ENCODE measurements around the gene PLXNC1.
"Not testable (repeated sequence)": the region's sequence is repeated elsewhere in the genome, so short reads cannot be mapped to it uniquely, and the experiment has no call there.

PLXNC1 gene

GRCh38 chr12:94297096-94297699 is 148.8 kb downstream of the PLXNC1 start:
- DNase-seq (ENCODE audit: low read depth in 2 of 2): no peak

- no peak for DNase-seq (ENCODE audit: low read depth in 2 of 2)
Measured at GRCh38 chr12:94297876-94298505, 149.6 kb downstream of the PLXNC1 start.

- DNase-seq (ENCODE audit: low read depth in 2 of 2): no peak
Measured at GRCh38 chr12:94299846-94300245, 151.5 kb downstream of the PLXNC1 start.

- no peak for DNase-seq (ENCODE audit: low read depth in 2 of 2)
Measured at GRCh38 chr12:94304012-94304411, 155.6 kb downstream of the PLXNC1 start.

DNA sequence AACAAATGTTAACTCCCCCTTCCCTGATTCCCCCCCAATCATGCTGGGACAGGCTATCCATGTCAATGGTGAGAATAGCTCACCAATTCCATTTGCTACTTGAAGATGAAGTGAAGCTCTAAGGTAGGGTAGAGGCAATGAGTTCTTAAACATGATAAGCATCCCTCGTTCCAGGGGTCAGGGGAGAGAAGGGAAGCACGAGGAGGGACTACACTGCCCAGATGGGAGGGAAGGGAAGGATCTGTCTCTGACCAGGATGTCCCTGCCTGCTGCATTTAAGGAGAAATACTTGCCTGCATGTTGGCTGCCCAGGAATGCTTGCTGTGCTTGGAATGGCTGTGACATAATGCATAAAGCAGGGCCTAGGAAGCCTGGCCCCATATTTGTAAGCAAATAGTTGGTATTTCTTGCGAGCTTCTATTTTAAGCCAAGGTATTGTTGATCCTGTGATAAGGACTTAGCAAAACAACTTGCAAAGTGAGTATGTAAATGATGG is 156.2 kb downstream of the PLXNC1 start:
- no peak for DNase-seq (ENCODE audit: low read depth in 2 of 2)

GRCh38 chr12:94305130-94305957 is 157.0 kb downstream of the PLXNC1 start:
- DNase-seq (ENCODE audit: low read depth in 2 of 2): peak in 1 of 2 donors; percentile 12

DNA sequence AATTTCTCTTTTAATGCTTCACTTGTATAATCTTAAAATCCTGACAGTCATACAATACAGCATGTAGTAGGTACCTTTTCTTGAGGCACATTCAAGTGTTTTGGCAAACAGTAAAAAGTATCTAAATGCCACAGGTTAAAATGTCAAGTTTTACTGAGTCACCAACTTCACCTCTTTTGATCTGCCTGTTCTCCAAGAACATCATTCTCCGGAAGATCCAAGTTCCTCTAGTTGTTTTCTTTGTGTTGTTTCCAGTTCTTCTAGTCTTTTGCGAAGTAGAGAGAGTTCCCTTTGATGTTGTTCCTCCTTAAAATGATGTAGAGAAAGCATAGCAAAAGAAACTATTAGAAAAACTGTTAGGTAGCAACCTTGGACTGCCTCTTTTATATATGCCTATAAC is 160.2 kb downstream of the PLXNC1 start:
- no peak for DNase-seq (ENCODE audit: low read depth in 2 of 2)

GRCh38 chr12:94309373-94309772 is 161.0 kb downstream of the PLXNC1 start:
- no peak for DNase-seq (ENCODE audit: low read depth in 2 of 2)

GRCh38 chr12:94312378-94312777 is 164.0 kb downstream of the PLXNC1 start:
- DNase-seq (ENCODE audit: low read depth in 2 of 2): no peak

DNA sequence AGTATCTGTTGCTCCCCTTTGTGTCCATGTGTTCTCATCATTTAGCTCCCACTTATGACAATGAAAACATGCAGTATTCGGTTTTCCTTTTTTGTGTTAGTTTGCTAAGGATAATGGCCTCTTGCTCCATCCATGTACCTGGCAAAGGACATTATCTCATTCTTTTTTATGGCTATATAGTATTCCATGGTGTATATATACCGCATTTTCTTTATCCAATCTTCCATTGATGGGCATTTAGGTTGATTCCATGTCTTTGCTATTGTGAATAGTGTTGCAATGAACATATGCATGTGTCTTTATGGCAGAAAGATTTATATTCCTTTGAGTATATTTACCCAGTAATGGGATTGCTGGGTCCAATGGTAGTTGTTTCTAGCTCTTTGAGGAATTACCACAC is 168.2 kb downstream of the PLXNC1 start:
- not testable (repeated sequence) for DNase-seq (ENCODE audit: low read depth in 2 of 2)

- DNase-seq (ENCODE audit: low read depth in 2 of 2): no peak
Measured at GRCh38 chr12:94318181-94318580, 169.8 kb downstream of the PLXNC1 start.

DNA sequence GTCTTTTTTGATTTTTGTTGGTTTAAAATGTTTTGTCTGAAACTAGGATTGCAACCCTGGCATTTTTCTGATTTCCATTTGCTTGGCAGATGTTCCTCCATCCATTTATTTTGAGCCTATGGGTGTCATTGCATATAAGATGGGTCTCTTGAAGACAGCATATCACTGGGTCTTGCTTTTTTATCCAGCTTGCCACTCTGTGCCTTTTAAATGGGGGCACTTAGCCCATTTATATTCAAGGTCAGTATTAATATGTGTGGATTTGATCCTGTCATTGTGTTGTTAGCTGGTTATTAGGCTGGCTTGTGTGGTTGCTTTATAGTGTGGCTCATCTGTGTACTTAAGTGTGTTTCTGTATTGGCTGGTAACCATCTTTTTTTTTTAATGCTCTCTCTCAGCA is 171.7 kb downstream of the PLXNC1 start:
- DNase-seq (ENCODE audit: low read depth in 2 of 2): no peak

DNA sequence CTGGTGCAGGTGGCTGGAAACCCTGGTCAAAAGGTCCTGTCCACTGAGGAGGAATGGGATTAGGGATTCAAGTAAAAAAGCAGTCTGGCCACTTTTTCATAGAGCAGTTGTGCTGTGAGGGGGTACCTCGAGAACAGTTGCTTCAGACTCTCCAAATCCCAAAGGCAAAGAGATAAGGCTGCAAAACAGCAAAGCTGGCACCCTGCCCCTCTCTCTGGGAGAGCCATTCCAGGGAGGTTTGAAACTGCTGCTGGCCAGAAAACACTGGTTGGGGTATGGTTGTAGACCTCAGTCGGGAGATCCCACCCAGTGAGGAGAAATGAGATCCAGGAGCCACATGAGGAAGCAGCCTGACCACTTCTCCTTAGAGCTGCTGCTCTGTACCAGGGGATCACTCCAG is 174.0 kb downstream of the PLXNC1 start:
- no peak for DNase-seq (ENCODE audit: low read depth in 2 of 2)

GRCh38 chr12:94326234-94326633 is 177.9 kb downstream of the PLXNC1 start:
- no peak for DNase-seq (ENCODE audit: low read depth in 2 of 2)

DNA sequence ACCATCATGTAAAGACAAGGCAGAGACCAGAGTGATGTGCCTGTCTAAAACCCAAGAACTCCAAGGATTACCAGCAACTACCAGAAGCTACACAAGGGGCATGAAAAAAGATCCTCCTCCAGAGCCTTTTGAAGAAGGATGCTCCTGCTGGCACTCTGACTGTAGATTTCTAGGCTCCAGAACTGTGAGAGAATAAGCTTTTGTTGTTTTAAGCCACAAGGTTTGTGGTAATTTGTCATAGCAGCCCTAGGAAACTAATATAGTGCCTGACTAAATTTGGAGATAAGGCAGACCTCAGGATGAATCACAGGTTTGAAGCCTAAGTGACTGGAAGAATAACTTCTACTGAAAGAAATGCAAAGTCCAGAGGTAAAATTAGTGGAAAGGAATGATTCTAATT is 178.3 kb downstream of the PLXNC1 start:
- no peak for DNase-seq (ENCODE audit: low read depth in 2 of 2)

- no peak for DNase-seq (ENCODE audit: low read depth in 2 of 2)
Measured at GRCh38 chr12:94327809-94328208, 179.4 kb downstream of the PLXNC1 start.

GRCh38 chr12:94329366-94329765 is 181.0 kb downstream of the PLXNC1 start:
- DNase-seq (ENCODE audit: low read depth in 2 of 2): no peak

GRCh38 chr12:94333396-94333795 is 185.0 kb downstream of the PLXNC1 start:
- no peak for DNase-seq (ENCODE audit: low read depth in 2 of 2)

DNA sequence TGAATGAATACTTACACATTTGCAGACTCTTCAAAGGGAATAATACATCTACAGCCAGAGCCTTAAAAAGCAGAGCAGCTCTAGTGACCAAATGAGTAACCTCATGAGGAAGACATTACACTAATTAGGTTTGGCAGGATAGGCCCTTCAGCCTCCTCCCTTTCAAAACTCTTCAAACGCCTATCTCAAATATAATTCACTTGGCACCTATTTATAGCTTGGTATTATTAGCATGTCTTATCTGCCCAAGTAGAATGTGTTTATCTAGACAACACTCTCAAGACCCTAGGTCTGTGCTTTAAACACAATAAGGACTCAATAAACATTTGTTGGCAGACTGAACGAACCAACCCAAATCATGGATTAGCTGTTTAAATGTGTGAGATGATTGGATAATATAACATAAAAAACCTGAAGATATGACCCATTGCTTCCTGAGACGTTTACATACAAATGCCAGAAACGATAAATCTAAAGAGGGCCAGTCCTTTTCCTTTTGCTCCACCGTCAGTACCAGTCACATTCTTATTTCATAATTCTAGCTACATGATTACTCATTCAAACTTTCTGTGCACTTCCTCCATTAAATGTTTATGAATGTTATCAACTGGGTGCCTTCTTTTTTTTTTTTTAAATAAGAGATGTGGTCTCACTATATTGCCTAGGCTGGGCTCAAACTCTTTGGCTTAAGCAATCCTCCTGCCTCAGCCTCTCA is 188.0 kb downstream of the PLXNC1 start:
- DNase-seq (ENCODE audit: low read depth in 2 of 2): no peak

DNA sequence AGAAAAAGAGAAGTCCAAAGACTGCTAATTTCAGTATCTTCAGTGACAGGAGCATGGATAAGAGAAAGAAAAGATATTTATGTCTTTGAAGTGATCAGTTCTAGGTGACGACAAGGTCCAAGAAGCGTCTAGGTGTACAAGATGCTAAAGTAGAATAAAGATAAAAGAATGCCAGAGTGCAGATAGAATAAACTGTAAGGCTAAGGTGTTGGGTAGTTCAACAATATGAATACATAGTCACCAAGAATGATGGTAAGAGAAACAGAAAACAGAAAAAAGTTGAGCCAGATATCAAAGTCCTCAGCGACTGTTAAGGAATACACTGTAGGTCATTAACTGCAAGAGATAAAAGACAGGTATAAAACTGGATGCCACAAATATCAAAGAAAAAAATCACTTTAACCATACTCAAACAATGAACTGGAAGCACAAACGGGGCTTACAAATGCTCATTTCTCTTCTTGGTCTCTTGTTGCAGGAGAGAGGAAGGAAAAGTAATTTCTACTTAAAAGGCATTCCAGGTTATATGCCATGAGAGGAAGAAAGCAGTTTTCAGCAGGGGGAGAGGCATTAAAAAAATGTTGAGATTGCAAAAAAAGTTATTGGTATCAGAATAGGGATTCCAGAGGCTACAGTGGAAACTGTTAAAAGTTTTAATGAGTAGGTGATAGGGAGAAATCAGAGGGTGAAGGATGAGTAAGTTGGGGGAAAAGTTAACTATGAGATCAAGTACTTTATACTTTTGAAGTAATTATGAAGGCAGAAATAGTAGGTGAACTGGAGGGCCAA is 189.8 kb downstream of the PLXNC1 start:
- DNase-seq (ENCODE audit: low read depth in 2 of 2): no peak

GRCh38 chr12:94340573-94340972 is 192.2 kb downstream of the PLXNC1 start:
- DNase-seq (ENCODE audit: low read depth in 2 of 2): no peak

Data from stimulated activated CD8-positive, alpha-beta memory T cell treated with anti-CD3 and anti-CD28 coated beads, Interleukin-7, amount 100 ng/mL, for 4 hours (primary cell).